ENCODE data around the gene PAIP2B.

GRCh38 chr2:71187589-71187988 lies 39.3 kb downstream of the PAIP2B start:
- TF ChIP-seq POLR2AphosphoS5 (IDR thresholded peaks at IDR 0.05; ENCODE audit: borderline replicate concordance, low read depth, low read length) (no peak), EZH2 (IDR thresholded peaks at IDR 0.05) (no peak)

Data from SK-N-MC (cell line).